ENCODE data around the gene NUP35.
A peak's percentile ranks its signal among the peaks of the same experiment; 100 is the strongest.

Gene NUP35

DNA sequence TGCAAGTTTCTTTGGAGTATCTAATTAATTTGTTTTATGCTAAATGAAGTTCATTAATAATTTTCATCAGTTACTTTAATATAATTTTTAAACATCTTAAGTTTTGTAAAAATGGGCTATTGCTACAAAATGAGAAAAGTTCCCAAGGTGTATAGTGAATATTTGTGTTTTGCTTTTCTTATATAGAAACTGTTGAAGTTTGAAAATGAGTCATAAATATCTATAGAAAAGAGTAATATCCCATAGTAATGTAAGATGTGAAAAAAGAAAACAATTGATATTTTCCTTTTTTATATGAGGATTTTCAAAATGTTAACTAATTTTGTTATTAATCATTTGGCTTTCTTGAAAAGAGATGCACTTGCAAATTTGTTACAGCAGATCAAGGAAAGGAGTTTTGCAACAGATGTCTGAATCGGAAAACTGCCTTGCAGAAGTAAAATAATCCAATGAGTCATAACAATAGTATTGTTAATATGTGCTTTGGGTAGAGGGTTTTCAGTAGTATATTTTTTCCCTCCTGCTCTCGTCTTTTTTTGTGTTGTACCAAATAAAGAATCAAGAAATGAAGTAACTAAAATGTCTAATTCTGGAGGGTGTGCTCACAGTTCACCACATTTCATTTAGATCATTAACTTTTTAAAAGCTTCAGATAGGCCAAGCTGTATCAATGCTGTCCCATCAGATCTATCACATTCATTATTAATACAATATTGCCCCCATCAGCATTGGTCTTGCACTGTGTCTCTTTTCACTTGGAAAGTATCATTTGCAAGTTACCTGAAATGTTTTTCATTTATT, 30.2 kb upstream of the NUP35 start:
- 0 out of 2 replicates have a peak, but pooled peaks cover 2% of the 10 kb centered on the region for H3K9me3 ChIP-seq (ENCODE audit: control insufficient read depth, insufficient read depth, low read depth, low read length)
- no peak overlapping the region for H3K4me3 ChIP-seq (ENCODE audit: low read depth, low read length)
- no peak overlapping the region for H3K9ac ChIP-seq (ENCODE audit: low read length)

DNA sequence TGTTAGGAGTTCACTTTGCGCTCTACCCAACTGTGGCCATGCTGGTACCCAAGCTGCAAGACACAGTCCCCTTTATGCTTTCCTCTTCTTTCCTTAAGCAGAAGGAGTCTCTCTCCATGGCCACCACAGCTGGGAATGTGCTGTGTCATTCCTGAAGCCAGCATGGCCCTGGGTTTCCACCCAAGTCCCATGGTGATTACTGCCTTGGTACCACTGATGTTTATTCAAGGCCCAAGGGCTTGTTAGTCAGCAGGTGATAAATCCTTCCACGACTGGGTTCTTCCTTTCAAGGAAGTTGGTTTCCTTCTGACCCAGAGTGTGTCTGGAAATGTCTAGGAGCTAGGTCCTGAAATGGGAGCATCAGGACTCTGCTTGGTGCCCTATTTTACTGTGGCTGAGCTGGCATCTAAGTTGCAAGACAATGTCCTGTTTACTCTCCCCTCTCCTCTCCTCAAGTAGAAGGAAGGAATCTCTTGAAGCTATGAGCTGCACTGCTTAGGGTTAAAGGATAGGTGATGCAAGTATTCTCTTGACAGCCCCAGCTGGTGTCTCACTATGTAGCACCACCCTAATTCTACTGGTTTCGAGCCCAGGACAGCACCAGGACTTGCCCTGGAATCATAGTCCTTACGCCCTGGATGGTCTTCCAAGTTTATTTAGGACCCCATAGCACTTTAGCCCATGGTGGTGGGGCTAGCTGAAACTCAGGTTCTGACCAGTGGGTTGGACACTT, 18.7 kb upstream of the NUP35 start:
- Histone ChIP-seq H3K9ac (ENCODE audit: low read length) (no peak overlapping the region), H3K36me3 (ENCODE audit: control insufficient read depth, insufficient read depth, low read length) (no peaks in the 10 kb centered on the region), H3K9me3 (ENCODE audit: control insufficient read depth, insufficient read depth, low read depth, low read length) (no peaks in the 10 kb centered on the region), H3K4me1 (ENCODE audit: control insufficient read depth, insufficient read depth, low read length) (no peaks in the 10 kb centered on the region), H3K4me3 (ENCODE audit: low read depth, low read length) (no peak overlapping the region), H3K27ac (ENCODE audit: low read depth, low read length) (no peak overlapping the region), H3K27me3 (ENCODE audit: control insufficient read depth, insufficient read depth, low read length) (no peaks in the 10 kb centered on the region)

More for the DNA sequence above, 30.2 kb upstream of the NUP35 start:
- Histone ChIP-seq H3K27me3 (ENCODE audit: control insufficient read depth, insufficient read depth, low read length) (no peaks in the 10 kb centered on the region), H3K36me3 (ENCODE audit: control insufficient read depth, insufficient read depth, low read length) (no peaks in the 10 kb centered on the region), H3K27ac (ENCODE audit: low read depth, low read length) (no peak overlapping the region), H3K4me1 (ENCODE audit: control insufficient read depth, insufficient read depth, low read length) (peaks cover 6% of the 10 kb centered on the region)

DNA sequence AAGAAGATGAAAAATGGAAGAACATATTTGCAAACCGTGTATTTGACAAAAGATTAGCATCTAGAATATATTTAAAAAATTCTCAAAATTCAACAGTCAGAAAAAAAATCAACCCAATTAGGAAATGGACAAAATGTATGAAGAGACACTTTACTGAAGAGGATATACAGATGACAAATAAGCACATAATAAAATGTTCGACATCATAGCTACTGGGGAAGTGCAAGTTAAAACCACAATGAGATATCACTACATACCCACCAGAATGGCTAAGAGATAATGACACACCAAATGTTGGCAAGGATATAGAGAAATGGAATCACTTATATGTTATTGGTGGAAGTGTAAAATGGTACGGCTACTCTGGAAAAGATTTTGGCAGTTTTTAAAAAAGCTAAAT, 11.7 kb upstream of the NUP35 start:
- Histone ChIP-seq H3K36me3 (ENCODE audit: control insufficient read depth, insufficient read depth, low read length) (no peaks in the 10 kb centered on the region), H3K4me3 (ENCODE audit: low read depth, low read length) (no peak overlapping the region), H3K9ac (ENCODE audit: low read length) (no peak overlapping the region), H3K27ac (ENCODE audit: low read depth, low read length) (no peak overlapping the region), H3K4me1 (ENCODE audit: control insufficient read depth, insufficient read depth, low read length) (no peaks in the 10 kb centered on the region), H3K27me3 (ENCODE audit: control insufficient read depth, insufficient read depth, low read length) (no peaks in the 10 kb centered on the region), H3K9me3 (ENCODE audit: control insufficient read depth, insufficient read depth, low read depth, low read length) (no peaks in the 10 kb centered on the region)

DNA sequence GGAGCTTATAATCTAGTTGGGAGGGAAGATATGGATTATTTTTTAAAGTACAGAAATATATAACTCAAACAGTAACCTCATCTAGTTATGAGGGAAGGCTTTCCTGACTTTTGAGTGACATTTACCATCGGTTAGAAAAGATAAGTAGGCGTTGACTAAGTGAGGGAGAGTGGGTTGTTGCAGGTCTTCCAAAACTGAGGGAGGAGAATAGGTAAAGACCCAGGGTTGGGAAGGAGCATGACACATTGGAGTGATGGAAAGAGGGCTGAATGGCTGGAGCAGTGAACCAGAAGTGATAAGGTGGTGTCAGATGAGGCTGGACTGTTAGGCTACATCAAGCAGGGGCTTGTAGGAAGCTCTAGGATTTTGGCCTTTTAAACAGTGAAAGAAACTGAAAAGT, 10.6 kb upstream of the NUP35 start:
- no peaks in the 10 kb centered on the region for H3K27me3 ChIP-seq (ENCODE audit: control insufficient read depth, insufficient read depth, low read length)
- no peak overlapping the region for H3K9ac ChIP-seq (ENCODE audit: low read length)
- no peak overlapping the region for H3K4me3 ChIP-seq (ENCODE audit: low read depth, low read length)
- no peaks in the 10 kb centered on the region for H3K9me3 ChIP-seq (ENCODE audit: control insufficient read depth, insufficient read depth, low read depth, low read length)
- H3K4me1 ChIP-seq (ENCODE audit: control insufficient read depth, insufficient read depth, low read length) = no peaks in the 10 kb centered on the region
- no peaks in the 10 kb centered on the region for H3K36me3 ChIP-seq (ENCODE audit: control insufficient read depth, insufficient read depth, low read length)
- no peak overlapping the region for H3K27ac ChIP-seq (ENCODE audit: low read depth, low read length)

- H3K9ac ChIP-seq (ENCODE audit: low read length) = no peak overlapping the region
- no peaks in the 10 kb centered on the region for H3K9me3 ChIP-seq (ENCODE audit: control insufficient read depth, insufficient read depth, low read depth, low read length)
Measured at GRCh38 chr2:183117226-183117625, 7.0 kb upstream of the NUP35 start.

GRCh38 chr2:183123117-183123958, 905 bp upstream of the NUP35 start:
- Histone ChIP-seq H3K27ac (ENCODE audit: low read depth, low read length) (peak overlapping the region; percentile 81; the same call in 1 of the 2 replicates), H3K27me3 (ENCODE audit: control insufficient read depth, insufficient read depth, low read length) (no peaks in the 10 kb centered on the region), H3K4me1 (ENCODE audit: control insufficient read depth, insufficient read depth, low read length) (peaks cover 11% of the 10 kb centered on the region), H3K9ac (ENCODE audit: low read length) (peak overlapping the region; percentile 95), H3K9me3 (ENCODE audit: control insufficient read depth, insufficient read depth, low read depth, low read length) (no peaks in the 10 kb centered on the region), H3K36me3 (ENCODE audit: control insufficient read depth, insufficient read depth, low read length) (peaks cover 3% of the 10 kb centered on the region; the same call in 1 of the 2 replicates), H3K4me3 (ENCODE audit: low read depth, low read length) (peak overlapping the region; percentile 88)

More at GRCh38 chr2:183117226-183117625, 7.0 kb upstream of the NUP35 start:
- Histone ChIP-seq H3K27ac (ENCODE audit: low read depth, low read length) (no peak overlapping the region), H3K4me1 (ENCODE audit: control insufficient read depth, insufficient read depth, low read length) (0 out of 2 replicates have a peak, but pooled peaks cover 3% of the 10 kb centered on the region), H3K4me3 (ENCODE audit: low read depth, low read length) (no peak overlapping the region), H3K36me3 (ENCODE audit: control insufficient read depth, insufficient read depth, low read length) (no peaks in the 10 kb centered on the region), H3K27me3 (ENCODE audit: control insufficient read depth, insufficient read depth, low read length) (no peaks in the 10 kb centered on the region)

DNA sequence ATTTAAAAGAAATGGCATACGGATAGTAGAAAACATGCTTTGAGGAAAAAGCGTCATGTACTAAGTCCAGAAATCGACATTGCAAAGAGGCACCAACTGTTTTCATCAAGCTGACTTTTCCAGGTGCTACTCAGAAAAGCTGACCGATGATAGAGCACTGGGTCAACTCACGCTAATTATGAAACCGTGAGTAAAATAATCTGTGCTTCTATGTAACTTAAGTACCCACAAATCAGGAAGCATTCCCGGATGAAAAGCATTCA, 353 bp upstream of the NUP35 start:
- H3K27ac ChIP-seq (ENCODE audit: low read depth, low read length) = peak overlapping the region; percentile 81
- H3K27me3 ChIP-seq (ENCODE audit: control insufficient read depth, insufficient read depth, low read length) = no peaks in the 10 kb centered on the region
- H3K4me1 ChIP-seq (ENCODE audit: control insufficient read depth, insufficient read depth, low read length) = peaks cover 11% of the 10 kb centered on the region
- H3K9ac ChIP-seq (ENCODE audit: low read length) = peak overlapping the region; percentile 95
- peaks cover 8% of the 10 kb centered on the region for H3K36me3 ChIP-seq (ENCODE audit: control insufficient read depth, insufficient read depth, low read length)
- peak overlapping the region; percentile 88 for H3K4me3 ChIP-seq (ENCODE audit: low read depth, low read length)
- no peaks in the 10 kb centered on the region for H3K9me3 ChIP-seq (ENCODE audit: control insufficient read depth, insufficient read depth, low read depth, low read length)

DNA sequence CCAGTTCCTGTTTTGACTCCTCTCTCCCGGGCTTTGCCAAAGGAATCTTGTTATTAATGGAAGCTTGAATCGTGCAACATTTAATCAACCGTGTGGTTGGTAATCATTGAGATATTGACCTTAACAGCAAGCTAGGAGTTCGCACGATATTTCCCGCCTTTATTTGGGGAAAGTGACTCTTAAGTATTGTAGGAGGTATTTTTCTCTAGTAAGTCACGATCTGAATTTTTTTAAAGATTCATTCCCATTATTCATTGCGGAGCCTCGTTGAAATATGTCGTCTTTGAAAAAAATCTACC, 663 bp downstream of the NUP35 start:
- peaks cover 18% of the 10 kb centered on the region for H3K36me3 ChIP-seq (ENCODE audit: control insufficient read depth, insufficient read depth, low read length)
- H3K9me3 ChIP-seq (ENCODE audit: control insufficient read depth, insufficient read depth, low read depth, low read length) = no peaks in the 10 kb centered on the region
- peak overlapping the region; percentile 88 for H3K4me3 ChIP-seq (ENCODE audit: low read depth, low read length)
- peak overlapping the region; percentile 95 for H3K9ac ChIP-seq (ENCODE audit: low read length)
- H3K27me3 ChIP-seq (ENCODE audit: control insufficient read depth, insufficient read depth, low read length) = no peaks in the 10 kb centered on the region
- H3K27ac ChIP-seq (ENCODE audit: low read depth, low read length) = peak overlapping the region; percentile 81
- H3K4me1 ChIP-seq (ENCODE audit: control insufficient read depth, insufficient read depth, low read length) = peaks cover 9% of the 10 kb centered on the region

DNA sequence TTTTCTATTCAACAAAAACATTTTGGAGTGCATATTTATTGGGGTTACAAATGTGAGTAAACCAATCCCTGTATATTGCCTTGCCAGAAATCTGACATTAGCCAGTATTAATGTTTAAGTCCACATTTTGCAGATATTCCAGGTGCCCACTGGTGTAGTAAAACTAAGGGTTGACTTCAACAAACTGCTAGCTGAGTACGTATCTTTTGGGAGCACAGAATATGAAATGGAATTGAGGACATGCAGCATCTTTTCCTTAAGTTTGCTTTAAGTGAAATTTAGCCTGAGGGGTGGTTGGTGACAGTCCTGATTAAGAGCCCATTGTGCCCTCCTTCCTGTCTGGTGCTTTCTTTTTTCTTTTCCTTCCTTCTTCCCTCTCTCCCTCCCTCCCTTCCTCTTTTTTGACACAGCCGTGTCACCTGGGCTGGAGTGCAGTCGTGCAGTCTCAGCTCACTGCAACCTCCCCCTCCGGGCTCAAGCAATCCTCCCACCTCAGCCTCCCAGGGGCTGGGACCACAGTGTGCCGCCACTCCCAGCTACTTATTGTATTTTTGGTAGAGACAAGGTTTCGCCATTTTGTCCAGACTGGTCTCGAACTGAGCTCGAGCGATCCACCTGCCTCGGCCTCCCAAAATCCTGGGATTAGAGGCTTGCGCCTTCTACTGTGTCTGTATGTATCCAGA, 1.6 kb downstream of the NUP35 start:
- H3K4me1 ChIP-seq (ENCODE audit: control insufficient read depth, insufficient read depth, low read length) = peaks cover 9% of the 10 kb centered on the region
- no peaks in the 10 kb centered on the region for H3K9me3 ChIP-seq (ENCODE audit: control insufficient read depth, insufficient read depth, low read depth, low read length)
- no peaks in the 10 kb centered on the region for H3K27me3 ChIP-seq (ENCODE audit: control insufficient read depth, insufficient read depth, low read length)
- H3K27ac ChIP-seq (ENCODE audit: low read depth, low read length) = no peak overlapping the region
- H3K4me3 ChIP-seq (ENCODE audit: low read depth, low read length) = peak overlapping the region; percentile 88
- peaks cover 26% of the 10 kb centered on the region for H3K36me3 ChIP-seq (ENCODE audit: control insufficient read depth, insufficient read depth, low read length)
- no peak overlapping the region for H3K9ac ChIP-seq (ENCODE audit: low read length)

- no peaks in the 10 kb centered on the region for H3K27me3 ChIP-seq (ENCODE audit: control insufficient read depth, insufficient read depth, low read length)
- H3K4me3 ChIP-seq (ENCODE audit: low read depth, low read length) = no peak overlapping the region
- H3K9me3 ChIP-seq (ENCODE audit: control insufficient read depth, insufficient read depth, low read depth, low read length) = no peaks in the 10 kb centered on the region
- H3K27ac ChIP-seq (ENCODE audit: low read depth, low read length) = no peak overlapping the region
- no peak overlapping the region for H3K9ac ChIP-seq (ENCODE audit: low read length)
- H3K4me1 ChIP-seq (ENCODE audit: control insufficient read depth, insufficient read depth, low read length) = peaks cover 9% of the 10 kb centered on the region
- H3K36me3 ChIP-seq (ENCODE audit: control insufficient read depth, insufficient read depth, low read length) = peaks cover 34% of the 10 kb centered on the region
Measured at GRCh38 chr2:183126635-183127034, 2.4 kb downstream of the NUP35 start.
